ENCODE results near the gene SMR3B. TPM values are rescaled to one million over a fixed set of nuclear protein-coding genes. Genes with fewer than 3 reads are reported as not detected.

The SMR3B gene
- total RNA-seq, 1 donor from 2014 or later = not detected

GRCh38 chr4:70426789-70427188 is 43.9 kb downstream of the SMR3B start:
- Histone ChIP-seq H3K4me2 (no peak overlapping the region), H3K9me3 (ENCODE audit: low read depth) (no peaks in the 10 kb centered on the region), H3K79me2 (ENCODE audit: low read depth) (no peaks in the 10 kb centered on the region), H2AFZ (replicated peaks) (no peak overlapping the region), H4K20me1 (ENCODE audit: low read depth) (no peaks in the 10 kb centered on the region), H3F3A (ENCODE audit: low read depth) (no peaks in the 10 kb centered on the region), H3K9ac (no peak overlapping the region), H3K4me1 (no peaks in the 10 kb centered on the region), H3K36me3 (no peaks in the 10 kb centered on the region), H3K4me3 (no peak overlapping the region), H3K27me3 (no peaks in the 10 kb centered on the region), H3K27ac (no peak overlapping the region)
- DNase-seq (ENCODE audit: low spot score) = no peak
- Mint-ChIP-seq H3K4me3 (no peak overlapping the region), H3K27ac (no peak overlapping the region), H3K9me3 (peaks cover 14% of the 10 kb centered on the region), H3K4me1 (no peaks in the 10 kb centered on the region), H3K36me3 (no peaks in the 10 kb centered on the region), H3K27me3 (ENCODE audit: insufficient read depth, low read depth) (no peaks in the 10 kb centered on the region)
- TF ChIP-seq CTCF (IDR thresholded peaks at IDR 0.05) = no peak
- TF ChIP-seq EZH2phosphoT487 (IDR thresholded peaks at IDR 0.05) = no peak
- no peak for TF ChIP-seq EZH2 (IDR thresholded peaks at IDR 0.05)

- Histone ChIP-seq H3K4me2 (no peak overlapping the region), H3K4me1 (peaks cover 14% of the 10 kb centered on the region), H3K9me3 (ENCODE audit: low read depth) (no peaks in the 10 kb centered on the region), H2AFZ (replicated peaks) (peak overlapping the region; percentile 26), H3F3A (ENCODE audit: low read depth) (no peaks in the 10 kb centered on the region), H3K79me2 (ENCODE audit: low read depth) (no peaks in the 10 kb centered on the region), H3K9ac (no peak overlapping the region), H3K4me3 (no peak overlapping the region), H4K20me1 (ENCODE audit: low read depth) (no peaks in the 10 kb centered on the region), H3K27me3 (no peaks in the 10 kb centered on the region), H3K36me3 (no peaks in the 10 kb centered on the region), H3K27ac (no peak overlapping the region)
- TF ChIP-seq EZH2 (IDR thresholded peaks at IDR 0.05) (no peak), CTCF (IDR thresholded peaks at IDR 0.05) (no peak), EZH2phosphoT487 (IDR thresholded peaks at IDR 0.05) (no peak)
- Mint-ChIP-seq H3K4me1 (no peaks in the 10 kb centered on the region), H3K9me3 (no peaks in the 10 kb centered on the region), H3K4me3 (no peak overlapping the region), H3K36me3 (no peaks in the 10 kb centered on the region), H3K27ac (no peak overlapping the region), H3K27me3 (ENCODE audit: insufficient read depth, low read depth) (no peaks in the 10 kb centered on the region)
- peak; percentile 37 for DNase-seq (ENCODE audit: low spot score)
Measured at GRCh38 chr4:70437197-70437596, 54.3 kb downstream of the SMR3B start.

Other genes with a start within 250 kb of the SMR3B start
- gene PRR27, start 228.9 kb upstream of the SMR3B start, total RNA-seq (ENCODE audit: low replicate concordance) = not detected in 2 replicates
- not detected in 2 replicates for gene ODAM, start 187.4 kb upstream of the SMR3B start, total RNA-seq (ENCODE audit: low replicate concordance)
- gene FDCSP, start 157.0 kb upstream of the SMR3B start, total RNA-seq (ENCODE audit: low replicate concordance) = not detected in 2 replicates
- not detected in 2 replicates for gene CSN3, start 140.5 kb upstream of the SMR3B start, total RNA-seq (ENCODE audit: low replicate concordance)
- 0.09 and 0.26 TPM in 2 replicates for gene CABS1, start 48.1 kb upstream of the SMR3B start, total RNA-seq (ENCODE audit: low replicate concordance)
- not detected in 2 replicates for gene SMR3A, start 22.4 kb upstream of the SMR3B start, total RNA-seq (ENCODE audit: low replicate concordance)
- gene OPRPN, start 14.8 kb downstream of the SMR3B start, total RNA-seq (ENCODE audit: low replicate concordance) = not detected in 2 replicates
- not detected in 2 replicates for gene MUC7, start 89.1 kb downstream of the SMR3B start, total RNA-seq (ENCODE audit: low replicate concordance)
- not detected in 2 replicates for gene AMTN, start 135.4 kb downstream of the SMR3B start, total RNA-seq (ENCODE audit: low replicate concordance)
- gene AMBN, start 209.1 kb downstream of the SMR3B start, total RNA-seq (ENCODE audit: low replicate concordance) = 0.15 TPM in 1 of 2 replicates, not detected in the other
- gene ENAM, start 245.6 kb downstream of the SMR3B start, total RNA-seq (ENCODE audit: low replicate concordance) = not detected in 2 replicates